KOPT-K1 (cell line): Measurements from ENCODE around the gene IER5.
A peak's percentile ranks its signal among the peaks of the same experiment; 100 is the strongest.

ENCODE experiments used
- H3K27ac ChIP-seq: fragments of 200-600 bp; sonication (generic); 2 replicates; pipeline ENCODE4 v1.5.1; 2016; ENCODE audit warnings: antibody characterized with exemption, mild to moderate bottlenecking, low read depth, low read length; ENCODE audit not compliant: poor library complexity, severe bottlenecking
- H3K36me3 ChIP-seq: fragments of 200-600 bp; sonication (generic); 2 replicates; pipeline ENCODE4 v1.5.1; 2017; ENCODE audit warnings: antibody characterized with exemption, mild to moderate bottlenecking, low read length, moderate library complexity; ENCODE audit not compliant: insufficient read depth
- H3K9me3 ChIP-seq: fragments of 200-600 bp; sonication (generic); 2 replicates; pipeline ENCODE4 v1.5.1; 2017; ENCODE audit warnings: antibody characterized with exemption, low read length, mild to moderate bottlenecking; ENCODE audit not compliant: insufficient read depth, poor library complexity, severe bottlenecking

The IER5 gene

DNA sequence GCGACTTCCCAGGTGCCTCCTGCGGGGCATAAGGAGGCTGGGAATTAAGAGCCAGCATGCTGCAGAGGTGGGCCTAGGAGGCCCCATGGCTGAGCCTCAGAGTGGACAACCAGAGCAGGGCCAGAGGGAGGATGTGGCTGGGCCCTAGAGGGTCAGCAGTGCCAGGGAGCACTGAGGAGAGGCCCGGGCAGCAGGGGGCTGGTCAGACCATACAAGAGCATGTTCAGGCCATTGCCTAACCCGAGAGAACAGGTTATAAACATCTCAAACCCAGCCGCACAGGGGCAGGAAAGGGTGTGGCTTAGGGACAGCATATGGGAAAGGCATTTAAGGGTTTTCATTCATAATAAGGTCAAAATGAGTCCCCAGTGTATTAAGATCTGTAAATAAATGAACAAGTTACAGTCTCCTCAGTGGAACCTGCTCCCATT, 51.1 kb downstream of the IER5 start:
- Histone ChIP-seq H3K36me3 (no peaks in the 10 kb centered on the region), H3K9me3 (no peaks in the 10 kb centered on the region), H3K27ac (no peak overlapping the region)

DNA sequence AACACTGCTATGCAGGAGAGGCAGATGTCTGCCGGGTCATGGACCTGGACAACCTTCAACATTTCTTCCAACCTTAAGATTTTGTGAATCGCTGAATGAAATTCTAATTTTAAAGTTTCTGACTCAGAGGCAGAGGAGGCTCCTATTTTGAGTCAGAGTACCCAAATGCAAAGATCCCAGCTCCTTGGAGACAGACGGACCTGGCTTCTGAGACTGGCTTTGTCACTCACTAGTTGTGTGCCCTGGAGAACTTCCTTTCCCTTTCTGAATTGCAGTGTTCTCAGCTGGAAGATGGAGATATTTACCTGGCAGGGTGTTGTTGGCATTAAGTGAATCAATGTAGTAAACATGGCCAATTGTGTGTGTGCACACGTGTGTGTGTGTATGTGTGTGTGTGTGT, 51.9 kb downstream of the IER5 start:
- Histone ChIP-seq H3K27ac (no peak overlapping the region), H3K9me3 (no peaks in the 10 kb centered on the region), H3K36me3 (no peaks in the 10 kb centered on the region)

DNA sequence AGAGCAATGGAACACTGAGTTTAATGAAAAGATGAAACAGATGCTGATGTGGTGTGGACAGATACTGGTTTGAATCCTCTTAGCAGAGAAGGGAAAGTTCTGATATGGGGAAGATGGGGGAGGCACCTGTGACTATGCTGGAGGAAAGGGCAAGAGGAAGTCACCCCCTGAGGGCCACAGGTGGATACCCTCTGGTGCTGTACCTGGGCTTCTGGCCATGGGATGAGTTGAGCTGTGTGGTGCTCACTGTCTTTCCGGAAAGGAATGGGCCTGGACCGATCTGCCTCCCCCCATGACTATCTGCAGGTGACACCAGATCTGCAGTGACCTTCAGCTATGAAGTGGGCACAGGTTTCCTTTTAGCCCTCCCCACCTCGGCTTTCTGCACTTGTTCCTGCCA, 52.4 kb downstream of the IER5 start:
- H3K36me3 ChIP-seq: no peaks in the 10 kb centered on the region
- H3K9me3 ChIP-seq: peaks cover 1% of the 10 kb centered on the region
- peak overlapping the region; percentile 61 for H3K27ac ChIP-seq

DNA sequence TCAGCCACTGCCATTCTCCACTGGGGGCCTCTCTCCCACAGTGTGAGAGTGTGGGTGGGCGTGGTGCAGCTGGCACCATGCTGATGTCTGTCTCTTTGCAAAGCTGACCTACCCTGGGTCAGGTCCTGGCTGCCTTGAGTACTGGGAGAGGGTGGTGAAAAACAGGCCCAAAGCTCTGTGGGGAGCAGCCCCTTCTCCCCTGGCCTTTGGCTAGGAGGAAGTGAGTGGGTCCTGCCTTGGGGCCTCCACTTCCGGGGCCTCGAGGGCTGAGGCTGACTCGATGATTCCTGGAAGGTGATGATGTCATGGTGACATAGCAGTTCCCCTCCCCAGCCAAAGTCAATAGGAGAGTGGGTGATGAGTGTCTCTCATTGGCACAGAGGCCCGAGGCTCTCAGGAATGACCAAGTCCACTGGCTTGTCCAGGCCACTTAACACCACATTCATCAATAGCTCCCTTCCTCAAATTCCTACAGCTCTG, 53.0 kb downstream of the IER5 start:
- Histone ChIP-seq H3K27ac (peak overlapping the region; percentile 61), H3K9me3 (peaks cover 7% of the 10 kb centered on the region), H3K36me3 (no peaks in the 10 kb centered on the region)
